GM12873 (cell line): ENCODE measurements around the gene GIT2.
A peak's percentile ranks its signal among the peaks of the same experiment; 100 is the strongest.

Experiments used
- CTCF ChIP-seq: IDR thresholded peaks from 2 replicates; pipeline ENCODE4 v1.5.1; 2012; ENCODE audit warnings: low read depth, mild to moderate bottlenecking, moderate library complexity, low read length, control low read depth; ENCODE audit not compliant: insufficient read depth; ENCODE audit errors: missing control alignments

The GIT2 gene

DNA sequence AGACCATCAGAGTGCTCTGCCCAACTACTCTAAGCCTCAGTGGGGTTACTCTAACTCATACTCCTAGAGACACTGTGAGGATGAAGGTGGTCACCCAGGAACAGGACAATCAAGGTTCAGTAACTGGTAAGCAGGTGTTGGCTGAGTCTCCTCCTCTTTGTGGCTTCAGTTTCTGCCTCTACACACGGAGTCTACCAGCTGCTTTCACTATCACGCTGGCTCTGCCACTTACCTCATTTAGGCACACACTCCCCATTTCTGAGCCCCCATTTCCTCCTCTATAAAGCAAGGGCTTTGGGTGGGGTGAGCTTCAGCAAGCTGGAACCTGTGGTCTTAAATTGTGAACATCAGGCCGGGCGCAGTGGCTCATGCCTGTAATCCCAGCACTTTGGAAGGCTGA lies 103.4 kb downstream of the GIT2 start:
- TF ChIP-seq CTCF: no peak

DNA sequence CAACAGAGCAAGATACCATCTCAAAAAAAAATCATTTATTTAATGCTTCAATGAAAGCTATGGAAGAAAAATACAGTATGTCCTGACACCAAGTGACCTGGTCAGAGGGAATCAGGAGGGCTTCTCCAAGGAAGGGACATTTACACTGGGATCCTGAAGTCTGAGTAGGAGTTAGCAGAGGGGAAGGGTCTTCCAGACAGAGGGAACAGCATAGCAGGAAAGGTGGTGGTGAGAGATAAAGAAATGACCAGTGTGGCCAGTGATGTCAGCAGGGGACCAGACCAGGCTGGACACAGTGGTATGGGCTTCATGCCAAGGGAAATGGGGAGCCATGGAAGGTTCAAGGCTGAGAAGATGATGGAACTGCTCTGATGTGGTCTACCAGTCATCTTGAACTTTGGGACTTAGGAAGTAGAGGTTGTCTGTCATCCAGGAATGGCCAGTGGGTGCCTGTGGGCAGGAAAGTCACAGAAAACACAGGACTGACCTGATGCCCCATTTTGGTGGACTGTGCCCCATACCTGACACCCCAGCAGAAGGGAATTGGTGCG lies 103.9 kb downstream of the GIT2 start:
- TF ChIP-seq CTCF: no peak

DNA sequence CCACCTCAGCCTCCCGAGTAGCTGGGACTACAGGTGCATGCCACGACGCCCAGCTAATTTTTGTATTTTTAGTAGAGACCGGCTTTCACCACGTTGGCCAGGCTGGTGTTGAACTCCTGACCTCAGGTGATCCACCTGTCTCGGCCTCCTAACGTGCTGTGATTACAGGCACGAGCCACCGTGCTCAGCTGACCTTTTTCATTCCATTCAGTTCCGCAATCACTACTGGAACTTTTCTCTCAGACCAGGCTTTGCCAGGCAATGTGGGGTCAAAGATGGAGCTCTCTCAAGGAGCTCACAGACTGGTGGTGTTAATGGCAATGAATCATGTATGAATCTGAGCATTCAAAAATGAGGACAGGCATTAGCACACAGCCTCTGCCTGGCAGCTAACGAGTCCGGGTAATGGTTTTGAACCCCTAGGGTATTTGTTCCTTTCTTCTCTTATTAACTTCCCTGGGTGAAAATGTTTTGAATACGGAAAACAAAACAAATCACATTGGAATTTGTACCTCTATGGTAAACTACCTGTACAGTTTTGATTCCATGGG lies 105.5 kb downstream of the GIT2 start:
- no peak for TF ChIP-seq CTCF

GRCh38 chr12:109888179-109889020 lies 107.8 kb downstream of the GIT2 start:
- peak; percentile 1 for TF ChIP-seq CTCF

- TF ChIP-seq CTCF: no peak
Measured at GRCh38 chr12:109885616-109886015, 110.6 kb downstream of the GIT2 start.

GRCh38 chr12:109883461-109883860 lies 112.7 kb downstream of the GIT2 start:
- TF ChIP-seq CTCF: no peak

DNA sequence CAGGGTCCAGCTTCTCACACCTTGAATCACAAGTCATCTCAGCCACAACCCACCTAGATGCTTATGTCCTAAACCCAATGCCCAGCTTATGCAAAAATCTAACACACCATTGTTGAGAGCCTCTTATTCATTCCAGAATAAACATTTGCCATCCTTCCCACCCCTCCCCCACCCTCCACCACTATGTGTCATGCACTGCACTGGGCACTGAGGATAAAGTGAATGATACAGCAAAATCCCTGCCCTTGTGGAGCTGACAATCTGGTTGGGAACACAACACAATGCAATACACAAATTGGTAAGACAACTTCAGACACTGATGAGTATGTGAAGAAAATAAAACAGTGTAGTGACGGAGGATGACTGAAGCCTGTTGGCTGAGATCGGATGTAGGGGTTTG lies 114.4 kb downstream of the GIT2 start:
- TF ChIP-seq CTCF: no peak
